HG03439 (cell line): Measurements from ENCODE around the gene FAM124A.

Experiments used
- ATAC-seq: cut with Tn5 transposase; IDR thresholded peaks from one replicate; pipeline ENCODE4 v1.9.1; 2021; ENCODE audit warnings: mild to moderate bottlenecking, moderate library complexity; ENCODE audit not compliant: unreplicated experiment

FAM124A gene

DNA sequence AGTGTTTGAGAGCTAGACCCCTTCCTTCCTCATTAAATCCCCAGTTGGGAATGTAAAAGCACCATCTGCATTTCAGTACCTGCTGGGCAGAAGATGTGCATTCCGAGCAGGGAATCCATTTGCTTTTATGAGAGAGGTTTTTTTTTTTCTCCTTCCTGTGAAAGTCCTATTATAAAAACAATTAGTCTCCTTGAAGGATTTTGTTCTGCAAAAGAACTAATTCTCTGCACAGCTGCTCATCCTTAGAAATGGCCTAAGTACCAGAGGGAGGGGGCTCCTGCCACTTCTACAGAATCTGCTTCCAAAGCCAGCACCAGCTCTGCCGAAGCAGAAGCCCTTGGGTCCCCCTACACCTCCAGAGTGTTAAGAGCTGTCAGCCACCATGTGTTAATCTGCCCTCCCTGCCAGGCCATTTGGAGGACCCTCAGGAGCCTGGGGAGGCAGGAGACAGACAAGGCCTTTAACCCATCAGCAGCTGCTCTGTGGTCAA lies 80.9 kb downstream of the FAM124A start:
- no peak for ATAC-seq

DNA sequence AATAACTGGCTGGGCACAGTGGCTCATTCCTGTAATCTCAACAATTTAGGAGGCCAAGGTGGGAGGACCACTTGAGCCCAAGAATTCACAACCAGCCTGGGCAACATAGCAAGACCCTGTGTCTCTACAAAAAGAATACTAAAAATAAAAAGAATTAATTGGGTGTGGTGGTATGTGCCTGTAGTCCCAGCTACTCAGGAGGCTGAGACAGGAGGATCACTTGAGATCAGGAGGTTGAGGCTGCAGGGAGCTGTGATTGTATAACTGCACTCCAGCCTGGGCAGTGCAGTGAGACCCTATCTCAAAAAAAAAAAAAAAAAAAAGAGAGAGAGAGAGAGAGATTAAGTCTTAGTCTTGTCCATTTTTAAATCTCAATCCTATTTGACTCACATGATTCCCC lies 81.7 kb downstream of the FAM124A start:
- ATAC-seq, result no peak

DNA sequence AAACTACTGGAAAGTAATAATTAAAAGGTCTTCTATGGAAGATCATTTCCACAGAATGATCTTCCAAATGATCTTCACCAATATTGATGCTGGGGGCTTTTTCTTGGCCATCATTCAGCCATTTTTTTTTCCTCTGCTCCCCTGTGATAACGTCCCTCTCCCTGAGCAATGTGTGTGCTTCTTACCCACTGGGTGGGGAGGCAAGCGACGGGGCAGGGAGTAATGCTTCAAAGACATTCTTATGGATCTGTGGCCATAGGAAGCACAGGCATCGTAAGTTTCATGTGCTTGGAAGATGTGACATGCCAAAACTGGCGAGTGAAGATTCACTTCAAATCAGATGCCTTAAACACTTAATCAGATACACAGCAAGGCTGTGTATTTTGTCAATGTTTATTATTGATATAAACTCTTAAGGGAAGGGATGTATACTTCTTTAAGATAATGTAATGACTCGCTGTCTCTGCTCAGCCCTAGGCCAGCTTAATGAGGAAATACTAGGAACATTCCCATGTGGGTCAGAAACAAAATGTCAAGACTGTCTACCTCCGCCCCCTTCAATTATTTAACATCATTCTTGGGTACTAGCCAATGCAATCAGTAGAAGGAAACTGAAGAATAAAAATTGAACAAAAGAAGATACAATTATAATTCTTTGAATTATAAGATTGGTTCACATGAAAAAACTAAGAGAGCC lies 83.2 kb downstream of the FAM124A start:
- no peak for ATAC-seq

DNA sequence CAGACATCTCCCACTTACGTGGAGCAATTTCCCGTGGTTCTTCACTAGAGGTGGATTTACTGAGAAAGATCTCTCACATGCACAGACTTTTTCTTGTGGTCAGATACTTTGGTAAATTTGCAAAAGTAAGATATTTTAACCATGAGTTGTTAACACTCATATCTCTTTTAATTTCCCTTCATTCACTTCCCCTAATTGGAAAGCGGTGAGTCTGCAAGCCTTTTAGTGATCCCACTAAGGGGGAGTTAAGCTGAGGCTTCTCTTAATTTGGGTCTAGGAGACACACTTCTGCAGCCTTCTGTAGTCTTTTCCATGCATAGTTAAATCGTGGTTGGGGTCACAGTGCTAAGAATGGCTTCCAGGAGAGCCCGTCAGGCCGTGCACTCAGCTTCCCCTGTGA lies 86.6 kb downstream of the FAM124A start:
- ATAC-seq, result no peak

DNA sequence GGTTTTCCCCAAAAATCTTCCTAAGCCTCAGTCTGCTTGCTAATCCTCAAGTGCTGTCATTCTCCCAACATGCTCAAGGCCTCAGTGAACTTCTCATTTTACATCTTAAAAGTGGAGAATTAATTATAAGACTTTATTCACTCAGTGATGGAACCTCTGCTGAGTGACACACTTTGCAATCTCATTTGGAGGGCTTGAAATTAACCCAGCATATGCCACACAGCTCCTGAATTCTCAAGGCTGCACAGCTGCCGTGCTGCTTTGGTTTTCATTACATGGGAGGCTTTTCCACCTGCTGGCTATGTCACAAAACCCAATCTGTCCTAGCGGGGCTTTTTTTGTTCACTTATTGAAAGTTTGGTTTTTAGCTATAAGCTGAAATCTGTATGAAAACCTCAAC lies 89.0 kb downstream of the FAM124A start:
- ATAC-seq, result no peak

DNA sequence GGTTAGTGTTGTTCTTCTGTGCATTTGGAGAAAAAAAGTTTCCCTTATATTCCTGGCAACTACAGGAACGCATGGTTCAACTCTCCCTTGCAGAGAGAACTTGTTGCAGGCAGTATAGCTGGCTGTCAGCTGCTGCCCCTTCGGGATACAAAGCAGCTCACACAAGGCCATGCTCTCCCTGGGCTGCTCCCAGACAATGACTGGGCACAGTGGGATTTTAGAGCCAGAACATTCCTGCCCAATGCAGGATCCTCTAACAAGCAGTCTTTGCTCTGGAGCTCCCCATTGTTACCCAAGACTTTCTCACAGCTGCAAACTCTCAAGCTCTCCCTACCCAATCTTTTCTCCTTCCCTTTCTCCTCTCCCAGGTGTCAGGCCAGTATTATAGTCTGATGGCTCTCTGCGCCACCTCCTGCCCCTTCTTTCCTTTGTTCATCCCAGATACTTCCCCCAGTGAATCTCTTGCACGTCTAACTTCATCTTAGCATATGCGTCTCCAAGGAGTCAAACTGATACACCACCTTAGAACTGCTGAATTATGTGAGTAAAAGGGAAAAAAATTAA lies 89.8 kb downstream of the FAM124A start:
- ATAC-seq, result no peak

DNA sequence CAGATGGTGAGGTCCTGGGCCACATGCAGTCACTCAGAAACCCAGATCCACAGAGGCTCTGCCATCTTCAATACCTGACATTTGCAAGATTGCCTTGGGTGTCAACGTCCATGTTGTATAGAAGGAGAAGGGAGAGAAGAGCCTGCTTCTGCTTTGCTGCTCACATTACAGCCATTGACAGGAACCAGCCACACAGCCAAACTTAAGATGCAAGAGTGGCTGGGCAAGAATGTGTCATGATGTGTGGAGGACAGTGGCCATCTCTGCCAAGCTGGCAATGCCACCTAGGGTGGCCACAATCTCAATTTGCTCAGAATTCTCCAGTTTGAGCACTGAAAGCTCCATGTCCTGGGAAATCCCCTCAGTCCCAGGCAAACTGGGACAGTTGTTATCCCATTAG lies 91.4 kb downstream of the FAM124A start:
- ATAC-seq, result no peak

DNA sequence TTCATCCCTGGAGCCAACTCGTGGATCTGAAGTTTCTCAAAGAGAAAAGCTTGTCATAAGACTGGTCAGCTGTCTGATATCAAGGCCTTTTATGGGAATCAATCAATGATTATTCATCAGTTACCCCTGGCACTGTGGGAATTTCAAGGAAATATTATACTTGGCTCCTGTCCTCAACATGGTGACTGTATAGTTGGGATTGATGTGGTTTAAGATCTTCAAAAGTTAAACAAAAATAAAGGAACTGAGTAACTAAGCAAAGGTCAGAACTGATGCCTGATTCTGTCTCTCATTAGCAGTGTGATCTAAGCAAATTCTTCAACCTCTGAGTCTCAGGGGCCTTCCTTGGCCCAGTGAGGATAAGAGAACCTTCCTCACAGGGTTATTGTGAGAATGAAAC lies 95.1 kb downstream of the FAM124A start:
- ATAC-seq, result no peak

DNA sequence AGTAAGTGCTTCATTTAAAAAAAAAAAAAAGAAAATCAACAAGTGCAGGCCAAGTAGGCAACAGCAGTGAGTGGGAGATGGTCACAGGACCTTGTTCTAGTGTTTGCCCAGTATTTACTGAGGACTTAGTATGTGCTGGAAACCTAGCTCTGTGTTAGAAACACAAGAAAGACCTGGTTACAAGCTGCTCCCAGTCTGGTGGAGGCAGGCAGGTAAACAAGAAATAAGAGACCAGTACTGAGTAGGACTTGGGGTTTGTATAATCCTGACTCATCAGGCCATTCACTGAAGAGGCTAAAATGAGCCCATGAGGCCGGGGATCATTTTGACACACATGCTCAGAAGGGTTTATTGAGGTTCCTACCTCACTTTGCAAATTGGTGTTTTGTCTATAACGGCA lies 95.8 kb downstream of the FAM124A start:
- no peak for ATAC-seq

DNA sequence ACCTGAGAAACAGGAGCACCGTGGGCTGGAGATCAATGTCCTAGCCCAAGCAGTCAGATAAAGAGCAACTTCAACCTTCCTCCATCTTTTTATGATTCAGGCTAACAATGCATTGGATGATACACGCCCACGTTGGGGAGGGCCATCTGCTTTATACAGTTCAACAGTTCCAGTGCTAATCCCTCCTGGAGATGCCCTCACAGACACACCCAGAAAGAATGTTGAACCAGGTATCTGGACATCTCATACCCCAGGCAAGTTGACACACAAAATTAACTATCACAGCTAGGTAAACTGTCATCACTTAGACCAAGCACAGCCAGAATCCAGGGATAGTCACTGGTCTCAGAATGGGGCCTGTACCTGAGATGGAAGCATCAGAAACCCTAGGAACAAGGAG lies 96.7 kb downstream of the FAM124A start:
- no peak for ATAC-seq

DNA sequence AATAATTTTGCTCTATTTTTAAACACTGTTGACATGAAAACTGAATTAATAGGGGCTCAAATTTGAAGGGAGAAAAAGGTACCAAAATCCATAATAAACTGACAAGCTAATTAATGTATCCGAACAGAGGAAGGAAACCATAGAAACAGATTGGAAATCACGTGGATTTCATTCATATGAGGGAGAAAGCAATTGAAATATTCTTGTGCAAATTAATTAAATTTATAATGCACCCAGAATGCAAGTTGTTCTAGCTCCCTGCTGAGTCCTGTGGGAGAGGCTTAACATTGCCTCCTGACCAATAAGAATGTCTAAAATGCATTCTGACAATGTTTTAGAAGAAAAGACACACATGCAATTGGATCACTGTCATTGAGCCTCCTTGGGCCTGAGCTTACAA lies 99.6 kb downstream of the FAM124A start:
- ATAC-seq, result no peak

DNA sequence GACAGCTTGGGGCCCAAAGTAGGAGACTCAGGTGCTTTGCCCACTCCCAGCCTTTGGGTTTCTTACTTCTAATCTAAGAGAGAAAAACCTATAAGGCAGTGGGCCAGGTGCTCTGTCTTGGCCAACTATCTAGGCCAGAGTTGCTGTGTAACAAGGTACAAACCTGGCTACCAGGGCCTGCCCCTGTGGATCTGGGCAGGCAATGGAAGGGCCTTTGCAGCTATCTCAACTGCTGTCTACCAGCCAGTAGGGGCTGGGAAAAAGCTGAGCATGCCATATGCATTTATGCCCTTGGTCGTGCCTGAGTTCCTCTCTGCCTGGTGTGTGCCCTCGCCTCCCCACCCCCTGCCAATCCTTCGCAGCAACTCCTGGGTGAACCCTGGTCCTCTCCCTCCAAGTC lies 100.6 kb downstream of the FAM124A start:
- no peak for ATAC-seq

DNA sequence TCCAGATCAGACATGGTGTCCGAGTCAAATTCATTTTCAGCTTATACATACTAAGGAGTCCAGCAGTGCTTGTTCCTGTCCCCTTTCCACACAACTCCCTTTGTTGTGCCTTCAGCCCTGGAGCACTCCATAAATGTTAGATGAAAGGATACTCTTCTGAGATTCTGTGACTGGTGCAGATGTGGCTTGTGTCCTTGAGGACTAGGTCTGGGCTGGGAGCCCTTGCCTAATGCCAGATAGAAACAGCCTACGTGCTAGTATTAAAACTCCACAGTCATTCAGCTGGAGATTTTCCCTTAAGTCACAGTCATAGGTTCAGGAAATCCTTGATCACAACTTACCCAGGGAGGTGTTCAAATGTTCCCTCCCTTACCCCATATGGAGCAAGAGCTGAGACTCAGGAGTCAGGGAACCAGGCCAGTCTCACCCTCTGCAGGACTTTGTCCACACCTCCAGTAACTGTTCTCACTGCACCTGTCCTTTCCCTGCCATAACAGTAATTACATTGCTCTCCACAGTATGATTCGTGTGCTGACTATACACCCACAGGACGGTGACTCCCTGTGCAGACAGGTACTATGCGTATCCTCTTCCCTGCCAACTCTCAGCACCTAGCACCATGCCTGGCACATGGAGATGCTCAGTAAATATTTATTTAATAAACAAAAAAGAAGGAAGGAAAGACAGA lies 101.8 kb downstream of the FAM124A start:
- no peak for ATAC-seq

DNA sequence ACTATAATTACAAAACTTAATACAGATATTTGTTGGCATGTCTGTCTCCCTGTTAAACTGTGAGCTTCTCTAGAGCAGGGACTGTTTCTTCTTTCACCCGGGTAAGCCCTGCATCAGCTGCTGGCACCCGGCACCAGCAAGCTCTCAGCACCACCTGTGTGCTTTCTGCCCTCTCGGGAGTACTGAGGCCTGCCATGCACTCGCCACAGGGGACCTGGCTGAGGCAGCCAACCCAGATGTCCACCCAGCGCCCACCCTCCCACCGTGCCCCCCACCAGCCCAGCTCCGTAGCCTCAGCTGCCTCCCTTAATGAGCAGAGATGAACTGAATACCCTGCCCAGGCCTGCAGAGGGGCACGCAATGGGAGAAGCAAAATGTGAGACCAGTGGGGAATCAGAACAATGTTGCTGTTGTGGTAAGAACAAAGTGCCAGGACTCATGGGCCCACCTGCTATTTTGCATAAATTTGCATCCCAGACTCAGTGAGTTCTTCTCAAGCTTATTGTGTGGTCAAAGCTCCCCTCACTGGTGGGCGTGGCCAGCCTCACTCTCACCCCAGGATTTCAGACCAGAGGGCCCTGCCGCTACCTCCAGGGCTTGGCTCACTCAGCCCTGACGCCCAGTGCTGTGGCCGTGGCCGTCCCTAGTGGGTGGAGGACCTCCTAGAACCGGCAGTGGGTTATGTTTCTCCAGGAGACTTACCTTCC lies 102.7 kb downstream of the FAM124A start:
- no peak for ATAC-seq

DNA sequence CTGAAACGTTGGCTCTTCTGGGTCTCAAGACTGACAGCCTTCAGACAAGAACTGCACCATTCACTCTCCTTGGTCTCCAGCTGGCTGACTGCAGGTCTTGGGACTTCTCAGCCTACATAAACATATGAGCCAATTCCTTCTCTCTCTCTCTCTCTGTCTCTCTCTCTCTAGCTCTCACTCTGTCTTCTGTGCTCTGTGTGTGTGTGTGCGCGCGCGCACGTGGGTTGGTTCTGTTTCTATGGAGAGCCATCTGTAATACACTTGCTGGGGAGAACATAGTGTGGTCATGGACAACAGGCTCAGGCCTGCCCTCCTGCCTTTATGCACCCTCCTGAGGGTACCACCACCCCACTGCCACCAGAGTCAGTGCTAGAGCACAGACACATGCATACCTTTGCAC lies 103.6 kb downstream of the FAM124A start:
- ATAC-seq, result no peak

DNA sequence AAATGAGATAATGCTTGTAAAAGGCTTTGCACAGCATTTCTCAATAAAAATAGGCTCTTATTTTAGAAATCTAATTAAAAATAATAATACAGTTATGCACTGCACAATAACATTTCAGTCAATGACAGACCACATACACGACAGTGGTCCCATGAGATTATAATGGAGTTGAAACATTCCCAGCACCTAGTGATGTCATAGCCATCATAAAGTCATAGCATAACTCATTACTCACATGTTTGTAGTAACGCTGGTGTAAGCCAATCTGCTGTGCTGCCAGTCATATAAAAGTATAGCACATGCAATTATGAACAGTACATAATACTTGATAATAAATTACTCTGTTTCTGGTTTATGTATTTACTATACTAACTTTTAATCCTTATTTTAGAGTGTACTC lies 104.6 kb downstream of the FAM124A start:
- ATAC-seq, result no peak

DNA sequence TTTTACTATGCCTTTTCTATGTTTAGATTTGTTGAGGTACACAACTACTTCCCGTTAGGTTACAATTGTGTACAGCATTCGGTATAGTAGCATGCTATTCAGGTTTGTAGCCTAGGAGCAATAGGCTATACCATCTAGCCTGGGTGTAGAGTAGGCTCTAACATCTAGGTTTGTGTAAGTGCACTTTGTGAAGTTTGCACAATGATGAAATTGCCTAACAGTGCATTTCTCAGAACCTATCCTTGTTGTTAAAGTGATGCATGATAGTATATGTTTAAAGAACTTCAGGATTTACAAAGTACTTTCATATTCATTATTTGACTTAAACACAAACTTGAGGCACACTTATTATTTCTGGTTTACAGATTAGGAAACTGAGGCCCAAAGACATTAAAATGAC lies 105.8 kb downstream of the FAM124A start:
- no peak for ATAC-seq

DNA sequence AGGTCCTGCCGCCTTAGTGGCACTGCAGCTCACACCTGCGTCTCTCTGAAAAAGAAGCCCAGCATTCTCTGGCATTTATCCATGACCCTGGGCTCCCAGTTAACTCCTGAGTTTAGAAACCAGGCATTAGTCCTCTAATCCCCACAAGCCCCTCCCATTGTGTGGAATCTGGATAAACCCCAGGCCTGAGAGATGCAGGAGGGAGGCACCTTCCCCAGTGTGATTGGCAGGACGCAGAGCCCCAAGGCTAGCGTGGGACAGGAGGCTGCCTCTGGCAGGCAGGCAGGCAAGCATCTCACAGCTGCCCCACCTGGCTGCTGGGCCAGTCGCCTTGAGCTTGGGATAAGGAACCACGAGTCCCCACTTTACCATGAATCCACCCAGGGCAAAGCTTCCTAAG lies 106.3 kb downstream of the FAM124A start:
- no peak for ATAC-seq

DNA sequence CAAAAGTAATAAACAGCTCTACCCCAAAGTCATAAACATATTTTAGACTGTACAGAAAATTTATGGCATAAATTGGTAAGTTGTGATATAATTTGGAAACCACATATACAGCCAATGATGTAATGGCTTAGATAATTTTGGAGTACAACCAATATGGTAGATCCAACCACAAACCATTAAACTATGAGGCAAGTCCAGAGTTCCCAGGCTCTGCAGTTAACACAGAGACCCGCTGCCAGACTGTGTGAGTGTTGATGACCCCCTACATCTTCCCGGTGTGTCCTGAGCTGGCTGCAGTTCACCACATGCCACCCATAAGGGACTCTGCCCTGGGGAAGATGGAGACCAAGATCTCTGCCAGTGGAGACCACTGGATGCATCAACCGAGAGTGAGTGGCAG lies 107.4 kb downstream of the FAM124A start:
- ATAC-seq, result no peak

DNA sequence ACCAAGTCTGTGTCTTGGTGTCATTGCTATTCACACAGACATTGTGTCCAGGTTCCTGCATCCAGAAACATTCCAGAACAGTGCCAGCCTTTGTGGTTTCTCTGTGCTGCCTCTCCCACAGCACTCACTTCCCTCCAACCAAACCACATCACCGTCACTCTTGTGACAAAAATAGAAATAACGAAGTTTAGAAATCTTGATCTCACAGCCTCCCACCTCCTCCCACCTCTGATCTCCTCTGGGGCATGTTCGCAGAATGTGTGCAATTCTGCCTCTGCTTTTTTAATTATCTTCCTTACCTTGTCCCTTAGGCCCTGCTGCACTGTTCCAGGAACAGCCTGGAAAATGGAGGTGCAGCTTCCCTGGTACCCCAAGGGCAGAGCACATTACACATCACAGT lies 108.6 kb downstream of the FAM124A start:
- ATAC-seq, result no peak

DNA sequence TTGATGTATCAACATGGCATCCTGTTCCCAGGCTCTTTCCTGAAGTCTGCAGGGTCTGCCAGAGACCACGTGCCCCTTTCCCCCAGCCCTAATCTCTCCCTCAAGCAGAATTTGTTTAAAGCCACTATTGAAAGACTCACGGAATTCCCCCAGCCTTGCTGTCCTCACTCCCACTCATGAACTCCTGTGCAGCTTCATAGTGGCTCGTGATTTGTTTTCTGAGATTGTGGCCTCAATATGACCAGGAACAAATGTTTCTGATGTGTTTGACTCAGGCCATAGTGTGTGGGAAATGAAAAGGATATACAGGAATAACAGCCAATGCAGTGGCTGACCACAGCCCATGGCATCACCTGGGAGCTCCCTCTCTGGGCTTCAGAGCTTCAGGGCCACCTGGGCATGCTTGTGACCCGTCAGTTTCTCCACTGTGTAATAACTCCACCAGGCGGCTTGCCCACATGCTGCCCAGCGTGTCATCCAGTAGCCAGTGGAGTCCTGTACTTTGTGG lies 109.2 kb downstream of the FAM124A start:
- ATAC-seq, result no peak
